ENCODE measurements around the gene TFAP2C.

DNA sequence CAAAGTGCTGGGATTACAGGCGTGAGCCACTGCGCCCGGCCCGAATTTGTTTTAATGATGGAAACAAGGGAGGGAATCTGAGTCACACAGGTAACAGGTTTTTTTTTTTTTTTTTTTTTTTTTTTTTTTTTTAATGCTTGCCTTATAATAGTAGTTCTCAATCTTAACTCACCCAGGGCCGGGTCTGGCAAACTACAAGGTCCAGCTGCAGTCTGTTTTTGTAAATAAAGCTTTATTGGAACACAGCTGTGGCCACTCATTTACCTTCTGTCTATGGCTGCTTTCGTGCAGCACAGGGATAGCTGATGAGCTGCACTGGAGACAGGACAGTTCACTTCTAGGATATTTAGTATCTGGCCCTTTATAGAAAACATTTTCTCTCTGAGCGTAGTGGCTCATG is 58.0 kb downstream of the TFAP2C start:
- TF ChIP-seq POLR2A (IDR thresholded peaks at IDR 0.05; ENCODE audit: low read length): no peak
- TF ChIP-seq GATA1 (IDR thresholded peaks at IDR 0.05; ENCODE audit: low read depth, low read length): no peak
